Esophagus squamous epithelium (tissue), 4 donors: ENCODE data around the gene SOSTDC1.

Experiments
- CTCF ChIP-seq, 6 experiments: fragments of 450-650 bp in 4 of 6; fragments of 200-600 bp in 2 of 6; sonication (generic) in 2 of 6; IDR thresholded peaks; one replicate each; pipeline ENCODE4 v1.5.1; 2016 to 2019; ENCODE audit warnings: antibody characterized with exemption in 6 of 6, mild to moderate bottlenecking in 4 of 6, moderate library complexity in 4 of 6
- POLR2A ChIP-seq, 4 donors: fragments of 450-650 bp; IDR thresholded peaks; one replicate each; pipeline ENCODE4 v1.6.1; 2017; ENCODE audit warnings: antibody characterized with exemption in 4 of 4, mild to moderate bottlenecking in 4 of 4, moderate library complexity in 3 of 4

GRCh38 chr7:16465469-16466361 is at the start of gene SOSTDC1:
- no peak for TF ChIP-seq CTCF (IDR thresholded peaks at IDR 0.05)
- no peak for TF ChIP-seq POLR2A (IDR thresholded peaks at IDR 0.05)
